Measurements from ENCODE around the gene FMN1.
"Not testable (repeated sequence)": the region's sequence is repeated elsewhere in the genome, so short reads cannot be mapped to it uniquely, and the experiment has no call there.

Gene FMN1

DNA sequence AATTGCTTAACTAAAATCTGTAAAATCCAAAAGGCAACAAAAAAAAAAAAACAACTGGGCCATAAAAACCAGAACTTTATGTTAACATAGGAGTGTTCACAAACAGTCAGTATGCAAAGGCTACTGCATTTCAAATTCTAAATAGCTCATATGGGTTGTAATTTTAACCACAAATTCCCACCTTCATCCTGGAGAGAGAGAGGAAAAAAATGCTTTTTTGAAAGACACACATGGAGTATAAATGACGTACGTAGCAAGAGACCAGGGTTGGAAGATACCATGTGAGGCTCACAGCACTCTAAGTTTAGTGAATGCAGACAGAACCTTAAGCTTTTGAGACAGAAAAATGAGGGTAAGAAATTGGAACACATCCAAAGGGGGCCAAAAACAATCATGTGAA, 115.9 kb downstream of the FMN1 start:
- H3K36me3 ChIP-seq (replicated peaks): no peaks in the 10 kb centered on the region
- H3K27me3 ChIP-seq (ENCODE audit: low read depth): 0 out of 2 replicates have a peak, but pooled peaks cover 4% of the 10 kb centered on the region
- H3K9me3 ChIP-seq: no peaks in the 10 kb centered on the region
- no peak overlapping the region for H3K4me3 ChIP-seq
- in situ Hi-C loops (cut with MboI; ENCODE audit: low sequenced_read_pairs): no loop called here
- H3K4me1 ChIP-seq: peaks cover 9% of the 10 kb centered on the region
- no peak for DNase-seq (ENCODE audit: low spot score in 2 of 2)

DNA sequence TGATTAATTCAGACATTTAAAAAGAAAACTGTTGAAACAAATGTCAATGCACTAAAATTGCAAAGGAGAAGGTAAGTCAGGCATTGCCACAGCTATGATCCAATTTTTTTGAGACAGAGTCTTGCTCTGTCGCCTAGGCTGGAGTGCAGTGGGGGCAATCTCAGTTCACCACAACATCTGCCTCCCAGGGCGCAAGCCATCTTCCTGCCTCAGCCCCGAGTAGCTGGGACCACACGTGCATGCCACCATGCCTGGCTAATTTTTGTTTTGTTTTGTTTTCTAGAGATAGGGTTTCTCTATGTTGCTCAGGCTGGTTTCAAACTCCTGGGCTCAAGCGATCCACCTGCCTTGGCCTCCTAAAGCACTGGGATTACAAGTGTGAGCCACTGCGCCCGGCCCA, 117.6 kb downstream of the FMN1 start:
- in situ Hi-C loops (cut with MboI; ENCODE audit: low sequenced_read_pairs): no loop called here
- no peak overlapping the region for H3K4me3 ChIP-seq
- no peaks in the 10 kb centered on the region for H3K4me1 ChIP-seq
- no peaks in the 10 kb centered on the region for H3K36me3 ChIP-seq (replicated peaks)
- DNase-seq (ENCODE audit: low spot score in 2 of 2): no peak
- no peaks in the 10 kb centered on the region for H3K9me3 ChIP-seq
- 0 out of 2 replicates have a peak, but pooled peaks cover 4% of the 10 kb centered on the region for H3K27me3 ChIP-seq (ENCODE audit: low read depth)

- 0 out of 2 replicates have a peak, but pooled peaks cover 4% of the 10 kb centered on the region for H3K27me3 ChIP-seq (ENCODE audit: low read depth)
- H3K9me3 ChIP-seq: no peaks in the 10 kb centered on the region
- no peaks in the 10 kb centered on the region for H3K4me1 ChIP-seq
- no peak for DNase-seq (ENCODE audit: low spot score in 2 of 2)
- H3K36me3 ChIP-seq (replicated peaks): no peaks in the 10 kb centered on the region
- in situ Hi-C loops (cut with MboI; ENCODE audit: low sequenced_read_pairs): no loop called here
- H3K4me3 ChIP-seq: no peak overlapping the region
Measured at GRCh38 chr15:33074942-33075341, 119.6 kb downstream of the FMN1 start.

DNA sequence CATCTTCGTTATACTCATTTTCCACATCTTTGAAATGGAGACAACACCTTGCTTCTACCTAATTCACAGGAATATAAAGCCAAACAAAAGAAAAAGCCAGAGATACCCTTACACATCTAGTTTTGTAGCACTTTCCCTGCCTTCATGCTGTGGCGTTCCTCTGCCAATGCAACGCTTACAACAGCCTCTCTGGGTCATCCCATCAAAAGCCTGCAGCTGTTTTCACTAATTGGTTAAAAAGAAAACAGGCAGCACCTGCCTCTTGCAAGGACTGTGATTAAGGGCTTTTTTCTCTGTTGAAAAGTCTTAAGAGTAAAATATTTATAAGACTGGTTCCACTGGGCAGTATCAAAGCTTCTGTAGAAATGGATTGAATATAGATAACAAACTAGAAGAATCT, 120.3 kb downstream of the FMN1 start:
- no peak overlapping the region for H3K4me3 ChIP-seq
- no peaks in the 10 kb centered on the region for H3K36me3 ChIP-seq (replicated peaks)
- no peaks in the 10 kb centered on the region for H3K9me3 ChIP-seq
- no peaks in the 10 kb centered on the region for H3K4me1 ChIP-seq
- H3K27me3 ChIP-seq (ENCODE audit: low read depth): 0 out of 2 replicates have a peak, but pooled peaks cover 2% of the 10 kb centered on the region
- no peak for DNase-seq (ENCODE audit: low spot score in 2 of 2)
- in situ Hi-C loops (cut with MboI; ENCODE audit: low sequenced_read_pairs): no loop called here

- H3K27me3 ChIP-seq (ENCODE audit: low read depth): 0 out of 2 replicates have a peak, but pooled peaks cover 2% of the 10 kb centered on the region
Measured at GRCh38 chr15:33071451-33071850, 123.1 kb downstream of the FMN1 start.

GRCh38 chr15:33069903-33070302, 124.6 kb downstream of the FMN1 start:
- in situ Hi-C loops (cut with MboI; ENCODE audit: low sequenced_read_pairs); H3K9me3 ChIP-seq; H3K27me3 ChIP-seq (ENCODE audit: low read depth); H3K4me3 ChIP-seq; H3K36me3 ChIP-seq (replicated peaks); H3K4me1 ChIP-seq; DNase-seq (ENCODE audit: low spot score in 2 of 2): not testable (repeated sequence)

More at GRCh38 chr15:33071451-33071850, 123.1 kb downstream of the FMN1 start:
- no peak overlapping the region for H3K4me3 ChIP-seq
- no peaks in the 10 kb centered on the region for H3K9me3 ChIP-seq
- no peaks in the 10 kb centered on the region for H3K36me3 ChIP-seq (replicated peaks)
- in situ Hi-C loops (cut with MboI; ENCODE audit: low sequenced_read_pairs): no loop called here
- no peaks in the 10 kb centered on the region for H3K4me1 ChIP-seq
- DNase-seq (ENCODE audit: low spot score in 2 of 2): no peak

DNA sequence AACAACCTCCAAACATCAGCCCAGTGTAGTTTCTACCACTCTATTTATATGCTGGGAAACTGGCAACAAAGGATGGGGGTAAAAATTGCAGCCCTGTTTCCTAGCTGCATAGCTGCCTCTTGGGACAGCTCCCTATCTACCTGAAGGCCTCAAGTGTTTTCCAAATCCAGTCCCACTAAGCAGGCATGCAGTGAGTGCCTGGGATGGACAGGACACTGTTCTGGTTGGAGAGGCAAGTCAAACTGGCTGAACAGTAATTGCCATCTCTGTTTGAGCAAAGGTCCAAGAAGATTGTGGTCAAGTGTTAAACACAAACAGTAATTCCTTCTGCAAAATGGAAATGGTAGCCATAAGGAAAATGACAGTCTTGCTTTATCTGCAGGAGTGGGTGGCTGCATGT, 125.4 kb downstream of the FMN1 start:
- Histone ChIP-seq H3K4me3 (no peak overlapping the region), H3K9me3 (no peaks in the 10 kb centered on the region)
- in situ Hi-C loops (cut with MboI; ENCODE audit: low sequenced_read_pairs): no loop called here

GRCh38 chr15:33068511-33068990, 126.0 kb downstream of the FMN1 start:
- Histone ChIP-seq H3K4me3 (no peak overlapping the region), H3K27me3 (ENCODE audit: low read depth) (peaks cover 9% of the 10 kb centered on the region; the same call in 1 of the 2 replicates), H3K4me1 (no peaks in the 10 kb centered on the region), H3K9me3 (no peaks in the 10 kb centered on the region), H3K36me3 (replicated peaks) (no peaks in the 10 kb centered on the region)
- DNase-seq (ENCODE audit: low spot score in 2 of 2): no peak
- in situ Hi-C loops (cut with MboI; ENCODE audit: low sequenced_read_pairs): no loop called here

More for the DNA sequence above, 125.4 kb downstream of the FMN1 start:
- no peak for DNase-seq (ENCODE audit: low spot score in 2 of 2)
- no peaks in the 10 kb centered on the region for H3K36me3 ChIP-seq (replicated peaks)
- peaks cover 5% of the 10 kb centered on the region; the same call in 1 of the 2 replicates for H3K27me3 ChIP-seq (ENCODE audit: low read depth)
- H3K4me1 ChIP-seq: no peaks in the 10 kb centered on the region

DNA sequence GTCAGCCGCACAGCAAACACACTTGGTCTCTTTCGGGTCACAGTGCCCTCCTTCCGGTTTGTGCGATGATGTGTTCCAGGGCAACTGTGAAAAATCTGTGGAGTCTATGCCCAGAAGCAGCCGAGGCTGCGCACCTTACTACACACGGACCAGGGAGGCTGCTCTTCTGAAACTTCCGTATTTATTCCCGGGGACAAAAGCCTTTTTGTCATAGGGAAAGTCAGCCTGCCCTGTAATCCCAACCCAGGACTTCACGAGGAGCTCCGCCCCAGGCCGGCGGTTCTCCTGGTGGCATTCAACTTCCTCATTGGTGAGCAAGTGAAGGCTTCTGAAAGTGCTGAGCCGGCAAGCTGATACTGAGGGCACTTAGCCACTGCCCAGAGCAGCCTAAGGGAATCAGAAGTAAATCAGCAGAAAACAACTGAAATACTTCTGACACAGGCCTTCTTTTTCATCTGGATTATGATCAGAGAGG, 126.5 kb downstream of the FMN1 start:
- in situ Hi-C loops (cut with MboI; ENCODE audit: low sequenced_read_pairs): no loop called here
- peak in 1 of 2 experiments; percentile 10 for DNase-seq (ENCODE audit: low spot score in 2 of 2)
- no peaks in the 10 kb centered on the region for H3K4me1 ChIP-seq
- H3K4me3 ChIP-seq: no peak overlapping the region
- no peaks in the 10 kb centered on the region for H3K36me3 ChIP-seq (replicated peaks)
- H3K9me3 ChIP-seq: no peaks in the 10 kb centered on the region
- H3K27me3 ChIP-seq (ENCODE audit: low read depth): peaks cover 9% of the 10 kb centered on the region; the same call in 1 of the 2 replicates

DNA sequence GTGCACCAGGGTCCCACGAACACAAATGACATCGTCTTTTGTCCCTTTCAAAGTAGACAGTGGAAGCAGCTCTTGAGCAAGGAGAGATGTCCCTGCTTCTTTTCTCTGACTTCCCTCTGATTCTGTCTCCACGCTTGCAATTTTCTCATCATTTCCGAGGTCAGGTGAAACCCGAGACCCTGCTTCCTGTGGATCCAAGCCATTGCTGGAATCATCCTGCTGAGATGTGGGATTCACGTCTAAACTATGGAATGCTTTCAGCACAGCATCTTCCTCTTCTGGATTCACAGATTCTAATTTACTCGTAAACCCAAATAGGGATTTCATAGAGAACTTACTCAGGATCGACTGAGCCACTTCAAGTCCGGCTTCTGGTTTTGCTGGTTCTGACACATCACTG, 127.1 kb downstream of the FMN1 start:
- in situ Hi-C loops (cut with MboI; ENCODE audit: low sequenced_read_pairs): no loop called here
- Histone ChIP-seq H3K9me3 (no peaks in the 10 kb centered on the region), H3K27me3 (ENCODE audit: low read depth) (peaks cover 9% of the 10 kb centered on the region; the same call in 1 of the 2 replicates), H3K4me1 (no peaks in the 10 kb centered on the region), H3K4me3 (no peak overlapping the region), H3K36me3 (replicated peaks) (no peaks in the 10 kb centered on the region)
- no peak for DNase-seq (ENCODE audit: low spot score in 2 of 2)

DNA sequence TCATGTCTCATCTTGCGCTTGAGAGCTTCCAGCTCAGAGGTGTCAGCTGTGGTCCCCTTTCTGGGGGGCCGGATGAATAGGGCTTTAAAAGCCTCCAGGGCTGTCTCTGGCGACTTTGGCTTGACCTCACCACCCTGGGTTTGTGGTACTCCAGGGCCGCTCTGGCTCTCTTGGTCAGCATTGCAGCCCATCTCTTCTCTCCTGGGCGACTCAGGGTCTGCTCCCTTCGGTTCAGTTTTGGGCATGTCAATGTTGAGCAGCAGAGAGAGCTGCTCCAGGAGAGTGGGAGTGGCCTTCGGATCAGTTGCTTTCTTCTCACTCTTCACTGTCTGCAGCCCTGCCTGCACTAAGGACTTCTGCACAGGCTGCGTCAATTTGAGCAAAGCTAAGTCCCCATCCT, 127.9 kb downstream of the FMN1 start:
- in situ Hi-C loops (cut with MboI; ENCODE audit: low sequenced_read_pairs): no loop called here
- no peaks in the 10 kb centered on the region for H3K36me3 ChIP-seq (replicated peaks)
- no peaks in the 10 kb centered on the region for H3K9me3 ChIP-seq
- peaks cover 9% of the 10 kb centered on the region; the same call in 1 of the 2 replicates for H3K27me3 ChIP-seq (ENCODE audit: low read depth)
- H3K4me1 ChIP-seq: no peaks in the 10 kb centered on the region
- no peak for DNase-seq (ENCODE audit: low spot score in 2 of 2)
- no peak overlapping the region for H3K4me3 ChIP-seq

- DNase-seq (ENCODE audit: low spot score in 2 of 2): no peak
- Histone ChIP-seq H3K4me3 (no peak overlapping the region), H3K9me3 (no peaks in the 10 kb centered on the region), H3K27me3 (ENCODE audit: low read depth) (peaks cover 9% of the 10 kb centered on the region; the same call in 1 of the 2 replicates), H3K4me1 (no peaks in the 10 kb centered on the region), H3K36me3 (replicated peaks) (no peaks in the 10 kb centered on the region)
- in situ Hi-C loops (cut with MboI; ENCODE audit: low sequenced_read_pairs): no loop called here
Measured at GRCh38 chr15:33064878-33065277, 129.6 kb downstream of the FMN1 start.

- Histone ChIP-seq H3K36me3 (replicated peaks) (no peaks in the 10 kb centered on the region), H3K4me1 (no peaks in the 10 kb centered on the region), H3K9me3 (no peaks in the 10 kb centered on the region), H3K4me3 (no peak overlapping the region), H3K27me3 (ENCODE audit: low read depth) (peaks cover 4% of the 10 kb centered on the region; the same call in 1 of the 2 replicates)
- no peak for DNase-seq (ENCODE audit: low spot score in 2 of 2)
- in situ Hi-C loops (cut with MboI; ENCODE audit: low sequenced_read_pairs): no loop called here
Measured at GRCh38 chr15:33059184-33059583, 135.3 kb downstream of the FMN1 start.

GRCh38 chr15:33057845-33058244, 136.7 kb downstream of the FMN1 start:
- DNase-seq (ENCODE audit: low spot score in 2 of 2): no peak
- in situ Hi-C loops (cut with MboI; ENCODE audit: low sequenced_read_pairs): no loop called here
- H3K4me1 ChIP-seq: no peaks in the 10 kb centered on the region
- no peaks in the 10 kb centered on the region for H3K36me3 ChIP-seq (replicated peaks)
- H3K9me3 ChIP-seq: no peaks in the 10 kb centered on the region
- H3K27me3 ChIP-seq (ENCODE audit: low read depth): no peaks in the 10 kb centered on the region; the same call in 1 of the 2 replicates
- no peak overlapping the region for H3K4me3 ChIP-seq

GRCh38 chr15:33055962-33056361, 138.6 kb downstream of the FMN1 start:
- H3K4me1 ChIP-seq: no peaks in the 10 kb centered on the region
- H3K36me3 ChIP-seq (replicated peaks): no peaks in the 10 kb centered on the region
- no peak overlapping the region for H3K4me3 ChIP-seq
- H3K27me3 ChIP-seq (ENCODE audit: low read depth): no peaks in the 10 kb centered on the region; the same call in 1 of the 2 replicates
- in situ Hi-C loops (cut with MboI; ENCODE audit: low sequenced_read_pairs): no loop called here
- H3K9me3 ChIP-seq: no peaks in the 10 kb centered on the region
- DNase-seq (ENCODE audit: low spot score in 2 of 2): no peak

Data from HAP-1 (cell line).